GM19239 (cell line): Measurements from ENCODE around the gene TMEM63A.
"Not testable (repeated sequence)": the region's sequence is repeated elsewhere in the genome, so short reads cannot be mapped to it uniquely, and the experiment has no call there.

Source experiments
- DNase-seq: peaks from one replicate; pipeline ENCODE4 v3.0.0; 2011; ENCODE audit warnings: low spot score; ENCODE audit not compliant: insufficient read length
- FAIRE-seq: peaks from 2 replicates; lab custom pipeline; 2011; peaks lifted over from hg19 to GRCh38; lab: Jason Lieb, UNC

TMEM63A gene

GRCh38 chr1:225888289-225888897, 6.2 kb upstream of the TMEM63A start:
- FAIRE-seq: no peak
- no peak for DNase-seq

GRCh38 chr1:225887554-225888288, 5.5 kb upstream of the TMEM63A start:
- DNase-seq, FAIRE-seq: not testable (repeated sequence)

- no peak for FAIRE-seq
- DNase-seq: no peak
Observed at GRCh38 chr1:225887030-225887314, 4.8 kb upstream of the TMEM63A start.

- DNase-seq (no peak), FAIRE-seq (no peak)
Observed at GRCh38 chr1:225886159-225887029, 4.2 kb upstream of the TMEM63A start.

- no peak for DNase-seq
- FAIRE-seq: no peak
Observed at GRCh38 chr1:225885336-225885735, 3.2 kb upstream of the TMEM63A start.

GRCh38 chr1:225883616-225884265, 1.6 kb upstream of the TMEM63A start:
- DNase-seq (no peak), FAIRE-seq (no peak)

GRCh38 chr1:225882694-225883615, 775 bp upstream of the TMEM63A start:
- FAIRE-seq: no peak
- peak; percentile 46 for DNase-seq

- DNase-seq (peak; percentile 61), FAIRE-seq (peak; percentile 40)
Observed at GRCh38 chr1:225881081-225881958, 860 bp downstream of the TMEM63A start.

GRCh38 chr1:225880636-225881035, 1.5 kb downstream of the TMEM63A start:
- DNase-seq (no peak), FAIRE-seq (no peak)

- FAIRE-seq (no peak), DNase-seq (no peak)
Observed at GRCh38 chr1:225880222-225880588, 2.0 kb downstream of the TMEM63A start.

GRCh38 chr1:225879521-225880221, 2.5 kb downstream of the TMEM63A start:
- DNase-seq (no peak), FAIRE-seq (no peak)

GRCh38 chr1:225878282-225878681, 3.9 kb downstream of the TMEM63A start:
- FAIRE-seq: no peak
- DNase-seq: no peak

GRCh38 chr1:225877580-225877979, 4.6 kb downstream of the TMEM63A start:
- DNase-seq (no peak), FAIRE-seq (no peak)

- no peak for FAIRE-seq
Observed at GRCh38 chr1:225876900-225877510, 5.2 kb downstream of the TMEM63A start.

GRCh38 chr1:225875044-225875815, 7.0 kb downstream of the TMEM63A start:
- FAIRE-seq (no peak), DNase-seq (no peak)

More at GRCh38 chr1:225876900-225877510, 5.2 kb downstream of the TMEM63A start:
- no peak for DNase-seq

- FAIRE-seq (no peak), DNase-seq (no peak)
Observed at GRCh38 chr1:225874431-225874830, 7.7 kb downstream of the TMEM63A start.

GRCh38 chr1:225873281-225873850, 8.8 kb downstream of the TMEM63A start:
- DNase-seq (no peak), FAIRE-seq (no peak)
